ENCODE measurements around the gene ACSM4.

ACSM4 gene

GRCh38 chr12:7302266-7302986, 1.4 kb upstream of the ACSM4 start:
- no peak for DNase-seq (ENCODE audit: low read depth)
- no peak overlapping the region for H3K4me3 ChIP-seq (ENCODE audit: low read depth, low read length)
- TF ChIP-seq CTCF (conservative IDR thresholded peaks at IDR 0.05; ENCODE audit: low read depth, low read length) = no peak

- peak; percentile 7 for DNase-seq (ENCODE audit: low read depth)
- H3K4me3 ChIP-seq (ENCODE audit: low read depth, low read length) = no peak overlapping the region
- no peak for TF ChIP-seq CTCF (conservative IDR thresholded peaks at IDR 0.05; ENCODE audit: low read depth, low read length)
Observed at GRCh38 chr12:7303230-7303629, 642 bp upstream of the ACSM4 start.

DNA sequence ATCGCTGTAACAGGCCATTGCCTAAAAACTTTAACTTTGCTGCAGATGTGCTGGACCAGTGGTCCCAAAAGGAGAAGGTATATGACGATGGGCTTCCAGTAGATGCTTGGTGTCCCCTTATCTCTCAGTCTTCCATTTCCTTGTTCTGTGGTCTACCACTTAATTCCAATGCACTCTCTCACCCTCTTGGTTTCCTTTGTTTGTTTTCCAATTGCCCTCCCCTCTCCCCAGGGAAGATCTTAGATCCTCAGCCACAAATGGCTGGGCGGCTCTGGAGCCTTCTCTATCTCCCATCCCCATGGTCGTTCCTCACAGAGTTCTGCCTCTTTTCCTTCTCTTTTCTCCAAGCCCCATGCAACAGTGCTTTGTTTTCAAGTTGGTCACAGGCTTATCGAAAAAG, 584 bp downstream of the ACSM4 start:
- TF ChIP-seq CTCF (conservative IDR thresholded peaks at IDR 0.05; ENCODE audit: low read depth, low read length) = no peak
- H3K4me3 ChIP-seq (ENCODE audit: low read depth, low read length) = no peak overlapping the region
- DNase-seq (ENCODE audit: low read depth) = no peak

DNA sequence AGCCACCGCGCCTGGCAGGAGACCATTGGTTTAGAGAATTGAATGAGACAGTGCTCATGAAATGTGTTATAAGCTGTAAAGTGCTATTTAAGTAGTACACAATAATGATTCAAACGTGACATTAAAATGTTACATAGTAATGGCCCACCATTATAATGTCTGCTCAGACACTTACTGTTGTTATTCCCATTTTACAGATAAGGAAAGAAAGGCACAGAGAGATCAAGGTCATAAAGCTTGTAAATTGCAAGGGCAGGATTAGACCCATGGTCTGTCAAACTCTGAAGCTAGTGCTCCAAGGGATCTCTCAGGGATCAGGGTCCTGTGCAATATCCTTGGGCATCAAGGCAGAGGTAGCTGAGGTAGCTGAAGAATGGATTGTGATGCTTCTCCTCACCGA, 6.2 kb downstream of the ACSM4 start:
- H3K4me3 ChIP-seq (ENCODE audit: low read depth, low read length) = no peak overlapping the region
- DNase-seq (ENCODE audit: low read depth) = no peak
- no peak for TF ChIP-seq CTCF (conservative IDR thresholded peaks at IDR 0.05; ENCODE audit: low read depth, low read length)

DNA sequence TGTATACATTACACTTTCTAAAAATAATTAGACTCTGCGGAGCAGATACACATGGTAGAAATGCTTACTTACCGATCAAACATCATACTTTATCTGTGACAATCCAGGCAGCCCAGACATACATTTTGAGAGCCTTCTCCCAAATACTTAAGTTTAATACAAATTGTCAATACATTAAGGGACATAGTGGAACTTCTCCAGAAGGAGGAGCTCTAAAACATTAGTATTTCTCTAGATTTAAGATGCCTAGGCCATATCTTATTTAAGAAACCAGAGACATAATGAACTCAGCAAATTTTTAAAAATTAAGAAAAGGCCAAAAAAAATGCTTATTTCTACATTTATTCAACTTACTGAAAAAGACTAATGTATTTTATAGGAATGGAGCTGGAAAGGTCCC, 16.1 kb downstream of the ACSM4 start:
- DNase-seq (ENCODE audit: low read depth) = peak; percentile 17
- peak; percentile 28 for TF ChIP-seq CTCF (conservative IDR thresholded peaks at IDR 0.05; ENCODE audit: low read depth, low read length)
- no peak overlapping the region for H3K4me3 ChIP-seq (ENCODE audit: low read depth, low read length)

DNA sequence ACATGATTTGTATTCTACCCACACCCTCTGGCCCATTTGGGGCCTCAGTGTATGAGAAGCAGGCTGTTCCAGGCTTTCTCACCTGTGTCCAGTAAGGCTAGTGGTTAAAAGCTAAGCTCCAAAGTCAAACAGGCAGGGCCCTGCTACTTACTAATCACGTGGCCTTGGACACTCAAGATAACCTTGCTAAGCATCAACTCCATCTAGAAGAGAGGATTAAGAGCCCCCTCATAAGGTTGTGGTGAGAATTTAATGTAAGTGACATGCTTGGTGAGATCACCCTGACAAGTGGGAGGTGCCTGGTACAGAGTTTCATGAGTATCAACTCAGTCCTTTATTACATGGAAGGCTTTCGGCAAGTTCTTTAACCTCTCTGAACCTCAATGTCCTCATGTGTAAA, 17.8 kb downstream of the ACSM4 start:
- H3K4me3 ChIP-seq (ENCODE audit: low read depth, low read length) = no peak overlapping the region
- DNase-seq (ENCODE audit: low read depth) = no peak
- no peak for TF ChIP-seq CTCF (conservative IDR thresholded peaks at IDR 0.05; ENCODE audit: low read depth, low read length)

DNA sequence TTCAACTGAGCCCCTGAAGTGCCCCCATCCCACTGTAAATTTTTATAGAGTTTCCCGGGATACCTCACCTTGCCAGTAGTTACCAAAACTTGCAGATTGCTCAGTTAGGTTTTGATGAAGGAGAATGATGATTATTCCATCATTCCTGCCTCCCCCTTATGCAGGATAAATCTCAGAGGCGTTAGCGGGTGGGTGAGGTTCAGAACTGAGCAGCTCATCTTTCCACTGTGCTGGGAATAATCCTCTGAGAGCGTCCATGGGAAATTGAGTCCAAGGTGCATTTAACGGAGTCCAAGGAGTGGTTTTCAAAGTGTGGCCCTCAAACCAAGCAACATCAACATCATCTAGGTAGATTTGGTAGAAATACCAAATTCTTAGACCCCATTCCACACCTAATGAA, 18.7 kb downstream of the ACSM4 start:
- H3K4me3 ChIP-seq (ENCODE audit: low read depth, low read length) = no peak overlapping the region
- no peak for DNase-seq (ENCODE audit: low read depth)
- TF ChIP-seq CTCF (conservative IDR thresholded peaks at IDR 0.05; ENCODE audit: low read depth, low read length) = no peak

Data from choroid plexus epithelial cell (primary cell).